MM.1S (cell line): ENCODE results near the gene KDM2A.

ENCODE experiments used
- DNase-seq: peaks from one replicate; pipeline ENCODE4 v3.0.0-alpha.2; 2015
- H2AFZ ChIP-seq: fragments of 300-600 bp; sonication (generic); 2 replicates; pipeline ENCODE4 v1.6.0; 2016; ENCODE audit warnings: antibody characterized with exemption, low read length
- H3F3A ChIP-seq: fragments of 300-600 bp; sonication (generic); 2 replicates; pipeline ENCODE4 v1.6.1; 2016; ENCODE audit warnings: mild to moderate bottlenecking, antibody characterized with exemption, low read length, moderate library complexity, mixed read lengths; ENCODE audit not compliant: insufficient read depth
- H3K27ac ChIP-seq: fragments of 300-600 bp; sonication (generic); 2 replicates; pipeline ENCODE4 v1.5.1; 2016; ENCODE audit warnings: mild to moderate bottlenecking, low read length
- H3K27me3 ChIP-seq: fragments of 300-600 bp; sonication (generic); replicated peaks from 2 replicates; pipeline ENCODE4 v1.6.0; 2016; ENCODE audit warnings: low read length; ENCODE audit not compliant: insufficient read depth
- H3K36me3 ChIP-seq: fragments of 300-600 bp; sonication (generic); replicated peaks from 2 replicates; pipeline ENCODE4 v1.6.1; 2016; ENCODE audit warnings: mild to moderate bottlenecking, low read length, mixed read lengths; ENCODE audit not compliant: insufficient read depth
- H3K4me1 ChIP-seq: fragments of 300-600 bp; sonication (generic); 2 replicates; pipeline ENCODE4 v1.6.1; 2016; ENCODE audit warnings: low read length, mixed read lengths
- H3K4me2 ChIP-seq: fragments of 300-600 bp; sonication (generic); 2 replicates; pipeline ENCODE4 v1.6.0; 2016; ENCODE audit warnings: low read depth, low read length
- H3K4me3 ChIP-seq: fragments of 300-600 bp; sonication (generic); 2 replicates; pipeline ENCODE4 v1.5.1; 2016; ENCODE audit warnings: low read length, mixed read lengths
- H3K79me2 ChIP-seq: fragments of 300-600 bp; sonication (generic); 2 replicates; pipeline ENCODE4 v1.6.1; 2016; ENCODE audit warnings: mixed run types, low read length, mixed read lengths
- H3K9ac ChIP-seq: fragments of 300-600 bp; sonication (generic); 2 replicates; pipeline ENCODE4 v1.6.1; 2016; ENCODE audit warnings: low read length, mixed read lengths
- H3K9me2 ChIP-seq: fragments of 300-600 bp; sonication (generic); replicated peaks from 2 replicates; pipeline ENCODE4 v1.6.1; 2016; ENCODE audit warnings: mild to moderate bottlenecking, low read length, mixed read lengths; ENCODE audit not compliant: insufficient read depth
- H3K9me3 ChIP-seq: fragments of 300-600 bp; sonication (generic); replicated peaks from 2 replicates; pipeline ENCODE4 v1.6.1; 2016; ENCODE audit warnings: mild to moderate bottlenecking, low read length, mixed read lengths; ENCODE audit not compliant: insufficient read depth
- H4K20me1 ChIP-seq: fragments of 300-600 bp; sonication (generic); 2 replicates; pipeline ENCODE4 v1.6.1; 2016; ENCODE audit warnings: mild to moderate bottlenecking, low read length, moderate library complexity, mixed read lengths; ENCODE audit not compliant: insufficient read depth
- EZH2 ChIP-seq: fragments of 300-600 bp; sonication (generic); optimal IDR thresholded peaks from 2 replicates; pipeline ENCODE3; 2017; ENCODE audit warnings: low read depth, mild to moderate bottlenecking, antibody characterized with exemption, low read length, mixed read lengths
- EZH2phosphoT487 ChIP-seq: fragments of 300-600 bp; sonication (generic); IDR thresholded peaks from 2 replicates; pipeline ENCODE4 v1.6.1; 2018; ENCODE audit warnings: antibody characterized with exemption, low read length
- TF ChIP-seq, protein P1 (sequence below): fragments of 300-600 bp; sonication (generic); IDR thresholded peaks from 2 replicates; pipeline ENCODE4 v1.5.1; 2016; ENCODE audit warnings: antibody characterized with exemption, low read length, mixed read lengths

Gene KDM2A

DNA sequence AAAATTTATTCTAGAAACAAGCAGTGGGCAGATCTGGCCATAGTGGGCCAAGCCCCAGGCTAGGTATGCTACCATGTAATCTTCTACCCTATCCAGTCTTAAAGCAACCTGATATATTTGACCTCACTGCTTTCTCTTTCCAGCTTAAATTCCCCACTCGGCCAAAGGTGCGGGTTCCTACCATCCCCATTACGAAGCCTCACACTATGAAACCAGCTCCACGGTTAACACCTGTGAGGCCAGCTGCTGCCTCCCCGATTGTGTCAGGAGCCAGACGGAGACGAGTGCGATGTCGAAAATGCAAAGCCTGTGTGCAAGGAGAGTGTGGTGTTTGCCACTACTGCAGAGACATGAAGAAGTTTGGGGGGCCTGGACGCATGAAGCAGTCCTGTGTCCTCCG is 126.0 kb downstream of the KDM2A start:
- no peak overlapping the region for H2AFZ ChIP-seq
- H3K9ac ChIP-seq: no peak overlapping the region
- peaks cover 97% of the 10 kb centered on the region for H3K79me2 ChIP-seq
- peaks cover 11% of the 10 kb centered on the region; the same call in 1 of the 2 replicates for H3K4me1 ChIP-seq
- no peak for DNase-seq
- no peak for TF ChIP-seq EZH2phosphoT487
- no peak for TF ChIP-seq EZH2
- TF ChIP-seq, protein P1, sequence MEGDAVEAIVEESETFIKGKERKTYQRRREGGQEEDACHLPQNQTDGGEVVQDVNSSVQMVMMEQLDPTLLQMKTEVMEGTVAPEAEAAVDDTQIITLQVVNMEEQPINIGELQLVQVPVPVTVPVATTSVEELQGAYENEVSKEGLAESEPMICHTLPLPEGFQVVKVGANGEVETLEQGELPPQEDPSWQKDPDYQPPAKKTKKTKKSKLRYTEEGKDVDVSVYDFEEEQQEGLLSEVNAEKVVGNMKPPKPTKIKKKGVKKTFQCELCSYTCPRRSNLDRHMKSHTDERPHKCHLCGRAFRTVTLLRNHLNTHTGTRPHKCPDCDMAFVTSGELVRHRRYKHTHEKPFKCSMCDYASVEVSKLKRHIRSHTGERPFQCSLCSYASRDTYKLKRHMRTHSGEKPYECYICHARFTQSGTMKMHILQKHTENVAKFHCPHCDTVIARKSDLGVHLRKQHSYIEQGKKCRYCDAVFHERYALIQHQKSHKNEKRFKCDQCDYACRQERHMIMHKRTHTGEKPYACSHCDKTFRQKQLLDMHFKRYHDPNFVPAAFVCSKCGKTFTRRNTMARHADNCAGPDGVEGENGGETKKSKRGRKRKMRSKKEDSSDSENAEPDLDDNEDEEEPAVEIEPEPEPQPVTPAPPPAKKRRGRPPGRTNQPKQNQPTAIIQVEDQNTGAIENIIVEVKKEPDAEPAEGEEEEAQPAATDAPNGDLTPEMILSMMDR: no peak
- no peaks in the 10 kb centered on the region for H3K9me3 ChIP-seq
- no peak overlapping the region for H3K27ac ChIP-seq
- no peaks in the 10 kb centered on the region for H3K27me3 ChIP-seq
- H3K36me3 ChIP-seq: peaks cover 48% of the 10 kb centered on the region
- H4K20me1 ChIP-seq: peaks cover 40% of the 10 kb centered on the region
- peaks cover 19% of the 10 kb centered on the region for H3F3A ChIP-seq
- no peaks in the 10 kb centered on the region for H3K9me2 ChIP-seq
- no peak overlapping the region for H3K4me3 ChIP-seq
- H3K4me2 ChIP-seq: no peak overlapping the region

DNA sequence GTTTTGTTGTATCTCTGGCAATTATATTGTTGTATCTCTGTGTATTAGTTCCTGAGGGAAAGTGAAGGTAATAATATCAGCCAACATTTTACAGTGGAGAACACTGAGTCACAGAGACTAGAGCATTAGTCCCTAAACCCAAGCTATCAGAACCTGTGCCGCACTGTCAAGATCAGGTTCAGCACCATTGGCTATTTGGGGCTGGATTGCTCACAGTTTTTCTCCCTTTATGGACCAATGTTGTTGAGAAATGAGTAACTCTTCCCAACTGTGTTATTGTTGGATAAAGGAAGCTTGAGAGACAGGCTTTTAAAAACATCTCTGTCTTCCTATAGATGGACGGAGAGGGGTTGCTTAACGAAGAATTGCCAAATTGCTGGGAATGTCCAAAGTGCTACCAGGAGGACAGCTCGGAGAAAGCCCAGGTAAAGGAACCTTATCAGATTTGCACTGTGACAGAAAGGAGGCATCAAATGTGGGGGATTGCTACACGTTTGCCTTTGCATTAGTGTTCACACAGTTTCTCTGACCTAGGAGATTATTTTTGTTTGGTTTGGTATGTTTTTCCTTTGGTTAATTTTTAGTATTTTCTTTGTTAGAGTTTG is 129.0 kb downstream of the KDM2A start:
- Histone ChIP-seq H3K27ac (no peak overlapping the region), H3F3A (peaks cover 17% of the 10 kb centered on the region; the same call in 1 of the 2 replicates), H3K4me3 (no peak overlapping the region), H3K4me2 (no peak overlapping the region), H3K27me3 (no peaks in the 10 kb centered on the region), H3K9me2 (no peaks in the 10 kb centered on the region), H3K9ac (no peak overlapping the region), H3K4me1 (peaks cover 3% of the 10 kb centered on the region; the same call in 1 of the 2 replicates), H2AFZ (no peak overlapping the region), H3K9me3 (no peaks in the 10 kb centered on the region), H4K20me1 (peaks cover 26% of the 10 kb centered on the region), H3K79me2 (peaks cover 90% of the 10 kb centered on the region), H3K36me3 (peaks cover 66% of the 10 kb centered on the region)
- DNase-seq: no peak
- TF ChIP-seq, protein P1: no peak
- no peak for TF ChIP-seq EZH2phosphoT487
- no peak for TF ChIP-seq EZH2

DNA sequence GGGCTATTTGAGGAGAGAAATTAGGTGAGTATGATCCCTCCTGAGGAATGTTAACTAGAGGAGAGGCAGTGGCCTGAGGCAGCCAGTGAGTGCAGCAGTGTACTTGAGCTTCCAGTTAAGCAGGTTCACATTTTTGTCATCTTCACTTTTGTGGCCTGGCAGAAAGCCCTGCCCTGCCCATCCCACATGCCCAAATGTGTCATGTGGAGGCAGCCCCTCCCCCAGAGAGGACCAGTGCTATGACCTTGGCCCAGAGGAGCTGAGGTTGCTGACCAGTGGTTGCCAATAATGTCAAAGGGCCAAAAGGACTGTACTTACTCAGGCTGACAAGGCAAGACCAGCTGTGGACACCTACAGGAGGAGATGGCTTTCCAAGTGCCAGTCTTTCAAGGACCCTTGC is 129.6 kb downstream of the KDM2A start:
- Histone ChIP-seq H4K20me1 (peaks cover 22% of the 10 kb centered on the region), H3K9me2 (no peaks in the 10 kb centered on the region), H3K4me1 (no peaks in the 10 kb centered on the region), H3K9me3 (no peaks in the 10 kb centered on the region), H3K79me2 (peaks cover 89% of the 10 kb centered on the region), H3K9ac (no peak overlapping the region), H2AFZ (no peak overlapping the region), H3K27ac (no peak overlapping the region), H3K27me3 (no peaks in the 10 kb centered on the region), H3F3A (peaks cover 21% of the 10 kb centered on the region), H3K4me2 (no peak overlapping the region), H3K36me3 (peaks cover 66% of the 10 kb centered on the region), H3K4me3 (no peak overlapping the region)
- no peak for TF ChIP-seq EZH2
- TF ChIP-seq EZH2phosphoT487: no peak
- TF ChIP-seq, protein P1: no peak
- DNase-seq: no peak
